Suprapubic skin (tissue), 4 donors: ENCODE measurements around the gene PLCL1. TPM values are rescaled to one million over a fixed set of nuclear protein-coding genes. Genes with fewer than 3 reads are reported as not detected.
A peak's percentile ranks its signal among the peaks of the same experiment; 100 is the strongest.

Source experiments
- DNase-seq, 2 donors: peaks; one replicate each; pipeline ENCODE4 v3.0.0-alpha.2; 2019; ENCODE audit warnings: low spot score in 2 of 2
- H3K27ac ChIP-seq: fragments of 200-600 bp; sonication (generic); one replicate; pipeline ENCODE4 v1.5.1; 2019
- H3K27me3 ChIP-seq: fragments of 200-600 bp; sonication (generic); one replicate; pipeline ENCODE4 v1.5.1; 2019
- H3K36me3 ChIP-seq: fragments of 200-600 bp; sonication (generic); one replicate; pipeline ENCODE4 v1.5.1; 2019
- H3K4me1 ChIP-seq: fragments of 200-600 bp; sonication (generic); one replicate; pipeline ENCODE4 v1.5.1; 2019
- H3K4me3 ChIP-seq: fragments of 200-600 bp; sonication (generic); one replicate; pipeline ENCODE4 v1.5.1; 2019; ENCODE audit warnings: mild to moderate bottlenecking
- H3K9me3 ChIP-seq: fragments of 200-600 bp; sonication (generic); one replicate; pipeline ENCODE4 v1.5.1; 2019
- CTCF ChIP-seq, 2 donors: fragments of 200-600 bp in 1 of 2; fragments of 450-650 bp in 1 of 2; sonication (generic) in 1 of 2; IDR thresholded peaks; one replicate each; pipeline ENCODE4 v1.5.1; 2016 to 2019; ENCODE audit warnings: antibody characterized with exemption in 2 of 2, mild to moderate bottlenecking in 1 of 2, moderate library complexity in 1 of 2
- EP300 ChIP-seq: sonication (generic); formaldehyde crosslinking; IDR thresholded peaks from one replicate; pipeline ENCODE4 v1.6.1; 2017; ENCODE audit warnings: antibody characterized with exemption
- POLR2A ChIP-seq, 2 donors: fragments of 450-650 bp; IDR thresholded peaks; one replicate each; pipeline ENCODE4 v1.6.1; 2017; ENCODE audit warnings: antibody characterized with exemption in 2 of 2, mild to moderate bottlenecking in 2 of 2, moderate library complexity in 2 of 2
- POLR2AphosphoS5 ChIP-seq, 3 donors: sonication (generic); formaldehyde crosslinking; IDR thresholded peaks; one replicate each; pipeline ENCODE4 v1.6.1; 2017; ENCODE audit warnings: antibody characterized with exemption in 3 of 3
- WGBS: methylation state at CpG from one replicate; pipeline ENCODE4 v1.1.5; 2018; 5-methylcytosine and 5-hydroxymethylcytosine counted together
- total RNA-seq, 4 donors: library from RNA; depleted of rRNA; stranded (reverse); fragments of >200 nt; gene quantifications; one replicate each; pipeline ENCODE4 v1.1.0, GENCODE V29; 2016

Gene PLCL1
- total RNA-seq, 4 donors from 2014 or later = 2.4 to 2.6 (median 2.5) TPM

GRCh38 chr2:197838579-197838978, 34.2 kb downstream of the PLCL1 start:
- Histone ChIP-seq H3K27me3 (no peaks in the 10 kb centered on the region), H3K27ac (no peak overlapping the region), H3K4me3 (peak overlapping the region; percentile 19), H3K36me3 (no peaks in the 10 kb centered on the region), H3K4me1 (peaks cover 5% of the 10 kb centered on the region), H3K9me3 (no peaks in the 10 kb centered on the region)
- no peak for DNase-seq
- 56% methylated on average over 2 of the region's 2 CpGs for WGBS
- TF ChIP-seq POLR2AphosphoS5 (IDR thresholded peaks at IDR 0.05) (no peak), POLR2A (IDR thresholded peaks at IDR 0.05) (no peak), EP300 (no peak), CTCF (IDR thresholded peaks at IDR 0.05) (no peak)

- no peak for DNase-seq
- Histone ChIP-seq H3K27ac (no peak overlapping the region), H3K4me3 (no peak overlapping the region), H3K27me3 (no peaks in the 10 kb centered on the region), H3K9me3 (no peaks in the 10 kb centered on the region), H3K36me3 (no peaks in the 10 kb centered on the region), H3K4me1 (peaks cover 5% of the 10 kb centered on the region)
- TF ChIP-seq POLR2A (IDR thresholded peaks at IDR 0.05) (no peak), POLR2AphosphoS5 (IDR thresholded peaks at IDR 0.05) (no peak), CTCF (IDR thresholded peaks at IDR 0.05) (no peak), EP300 (no peak)
- WGBS = 84% methylated on average over 5 of the region's 5 CpGs
These were observed 34.9 kb downstream of the PLCL1 start for GRCh38 chr2:197839327-197839726.

- H3K9me3 ChIP-seq = no peaks in the 10 kb centered on the region
These were observed 35.5 kb downstream of the PLCL1 start for GRCh38 chr2:197839856-197840255.

GRCh38 chr2:197846128-197846527, 41.7 kb downstream of the PLCL1 start:
- TF ChIP-seq POLR2AphosphoS5 (IDR thresholded peaks at IDR 0.05) (no peak), CTCF (IDR thresholded peaks at IDR 0.05) (no peak), EP300 (no peak), POLR2A (IDR thresholded peaks at IDR 0.05) (no peak)
- DNase-seq = no peak
- H3K4me3 ChIP-seq = no peak overlapping the region
- peaks cover 5% of the 10 kb centered on the region for H3K4me1 ChIP-seq
- H3K9me3 ChIP-seq = no peaks in the 10 kb centered on the region
- H3K27me3 ChIP-seq = no peaks in the 10 kb centered on the region
- WGBS = 60% methylated on average over 2 of the region's 2 CpGs
- H3K36me3 ChIP-seq = no peaks in the 10 kb centered on the region
- no peak overlapping the region for H3K27ac ChIP-seq

More at GRCh38 chr2:197839856-197840255, 35.5 kb downstream of the PLCL1 start:
- no peak for DNase-seq
- Histone ChIP-seq H3K4me3 (no peak overlapping the region), H3K36me3 (no peaks in the 10 kb centered on the region), H3K27ac (no peak overlapping the region), H3K4me1 (peaks cover 5% of the 10 kb centered on the region), H3K27me3 (no peaks in the 10 kb centered on the region)
- TF ChIP-seq EP300 (no peak), POLR2A (IDR thresholded peaks at IDR 0.05) (no peak), CTCF (IDR thresholded peaks at IDR 0.05) (no peak), POLR2AphosphoS5 (IDR thresholded peaks at IDR 0.05) (no peak)

GRCh38 chr2:197846777-197847176, 42.4 kb downstream of the PLCL1 start:
- H3K27me3 ChIP-seq = no peaks in the 10 kb centered on the region
- WGBS = 78% methylated on average over 3 of the region's 3 CpGs
- H3K4me3 ChIP-seq = no peak overlapping the region
- no peaks in the 10 kb centered on the region for H3K9me3 ChIP-seq
- no peak for TF ChIP-seq POLR2A (IDR thresholded peaks at IDR 0.05)
- no peak for TF ChIP-seq EP300
- no peak for TF ChIP-seq CTCF (IDR thresholded peaks at IDR 0.05)
- TF ChIP-seq POLR2AphosphoS5 (IDR thresholded peaks at IDR 0.05) = no peak
- H3K36me3 ChIP-seq = no peaks in the 10 kb centered on the region
- H3K4me1 ChIP-seq = peaks cover 6% of the 10 kb centered on the region
- no peak overlapping the region for H3K27ac ChIP-seq
- DNase-seq = no peak
